ENCODE measurements around the gene DDX5.
A peak's percentile ranks its signal among the peaks of the same experiment; 100 is the strongest.

DDX5 gene

DNA sequence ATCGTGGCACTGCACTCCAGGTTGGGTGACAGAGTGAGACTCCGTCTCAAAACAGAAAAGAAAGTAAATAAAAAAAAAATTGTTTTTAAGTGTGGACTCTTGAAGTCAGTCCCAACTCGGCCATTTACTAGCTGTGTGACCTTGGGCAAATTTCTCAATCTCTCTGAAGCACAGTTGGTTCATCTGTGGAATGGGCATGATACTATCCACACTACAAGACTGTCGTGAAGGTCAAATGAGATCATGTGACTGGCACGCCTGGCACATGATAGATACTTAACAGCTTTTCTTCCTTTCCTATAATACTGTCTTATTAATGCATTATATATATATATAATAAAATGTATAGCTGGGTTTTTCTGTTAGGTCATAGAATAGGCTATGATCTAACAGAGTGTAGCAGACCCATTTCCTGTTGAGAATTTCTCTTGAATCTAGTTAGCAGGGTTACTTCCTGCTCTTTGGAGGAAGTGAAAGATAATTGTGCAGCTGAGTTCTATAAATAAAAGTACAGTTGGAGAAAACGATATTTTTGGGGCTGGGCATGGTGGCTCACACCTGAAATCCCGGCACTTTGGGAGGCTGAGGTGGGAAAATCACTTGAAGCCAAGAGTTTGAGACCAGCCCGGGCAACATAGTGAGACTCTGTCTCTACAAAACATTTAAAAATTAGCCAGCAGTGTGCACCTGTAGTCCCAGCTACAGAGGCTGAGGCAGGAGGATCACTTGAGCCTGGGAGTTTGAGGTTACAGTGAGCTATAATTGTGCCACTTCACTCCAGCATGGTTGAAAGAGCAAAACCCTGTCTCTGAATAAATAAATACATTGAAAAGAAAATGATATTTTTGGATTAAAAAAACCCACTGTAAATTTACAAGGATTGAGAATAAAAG is 49.9 kb downstream of the DDX5 start:
- DNase-seq (ENCODE audit: insufficient read length, low spot score) = peak; percentile 38
- no peak for FAIRE-seq

DNA sequence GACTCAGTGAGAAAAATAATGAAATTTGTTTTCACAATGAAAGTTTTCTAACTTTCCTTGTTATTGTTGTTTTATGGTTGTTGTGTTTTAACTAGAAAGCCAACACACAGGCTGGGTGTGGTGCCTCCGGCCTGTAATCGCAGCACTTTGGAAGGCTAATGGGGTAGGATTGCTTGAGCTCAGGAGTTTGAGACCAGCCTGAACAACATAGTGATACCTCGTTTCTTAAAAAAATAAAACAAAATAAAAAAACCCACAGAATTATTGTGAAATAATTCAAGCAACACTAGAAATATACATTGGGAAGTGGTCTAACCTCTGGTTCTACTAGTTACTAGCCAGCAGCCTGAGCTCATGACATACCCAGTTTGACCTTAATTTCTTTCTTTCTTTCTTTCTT is 56.5 kb downstream of the DDX5 start:
- FAIRE-seq (no peak), DNase-seq (ENCODE audit: insufficient read length, low spot score) (no peak)

DNA sequence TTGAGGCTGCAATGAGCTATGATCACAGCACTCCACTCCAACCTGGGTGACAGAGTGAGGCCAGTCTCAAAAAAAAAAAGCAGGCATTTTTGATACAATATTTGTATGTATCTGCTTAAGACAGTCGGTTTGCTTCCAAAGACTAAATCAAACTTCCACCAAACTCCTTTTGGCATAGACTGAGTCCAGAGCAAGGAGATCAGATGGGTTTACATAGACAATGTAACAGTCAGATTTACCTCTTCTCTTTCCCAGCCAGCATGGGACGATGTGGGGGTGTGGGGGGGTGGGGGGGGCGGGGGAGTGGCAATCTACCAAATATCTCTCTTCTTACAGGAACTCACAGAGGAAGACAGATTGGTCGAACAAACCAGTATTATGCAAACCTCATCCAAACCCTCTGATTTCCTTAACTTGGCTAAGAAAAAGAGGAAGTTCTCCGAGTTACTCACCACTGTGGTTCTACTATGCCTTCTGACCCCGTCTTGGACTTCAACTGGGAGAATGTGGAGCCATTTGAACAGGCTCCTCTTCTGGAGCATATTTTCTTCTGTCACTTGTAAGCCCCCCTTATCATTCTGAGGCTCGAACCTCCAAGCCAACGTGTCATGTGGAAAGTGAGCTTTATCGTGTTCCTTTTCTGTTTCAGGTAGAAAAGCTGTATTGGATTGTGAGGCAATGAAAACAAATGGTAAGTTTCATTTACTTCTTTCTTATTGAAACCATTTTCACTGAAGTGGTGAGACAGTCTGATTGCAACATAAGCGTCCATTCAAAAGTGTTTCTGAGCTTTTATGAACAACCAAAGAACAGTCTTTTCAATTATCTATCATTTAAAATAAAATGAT is 57.2 kb downstream of the DDX5 start, which contains the start of gene MILR1:
MILR1 (plus strand) TSS at position 451 of the 848 bp plus-strand sequence; CDS start at position 505, 54 bp downstream.
- DNase-seq (ENCODE audit: insufficient read length, low spot score) = peak; percentile 27
- FAIRE-seq = no peak

Measured in GM19239 (cell line).